NCI-H82 (cell line): ENCODE results near the gene OR10G3.
"Not testable (repeated sequence)": the region's sequence is repeated elsewhere in the genome, so short reads cannot be mapped to it uniquely, and the experiment has no call there.

ENCODE experiments used
- DNase-seq: peaks from one replicate; lab custom pipeline; 2025; lab: John Stamatoyannopoulos, UW

OR10G3 gene, protein sequence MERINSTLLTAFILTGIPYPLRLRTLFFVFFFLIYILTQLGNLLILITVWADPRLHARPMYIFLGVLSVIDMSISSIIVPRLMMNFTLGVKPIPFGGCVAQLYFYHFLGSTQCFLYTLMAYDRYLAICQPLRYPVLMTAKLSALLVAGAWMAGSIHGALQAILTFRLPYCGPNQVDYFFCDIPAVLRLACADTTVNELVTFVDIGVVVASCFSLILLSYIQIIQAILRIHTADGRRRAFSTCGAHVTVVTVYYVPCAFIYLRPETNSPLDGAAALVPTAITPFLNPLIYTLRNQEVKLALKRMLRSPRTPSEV

DNA sequence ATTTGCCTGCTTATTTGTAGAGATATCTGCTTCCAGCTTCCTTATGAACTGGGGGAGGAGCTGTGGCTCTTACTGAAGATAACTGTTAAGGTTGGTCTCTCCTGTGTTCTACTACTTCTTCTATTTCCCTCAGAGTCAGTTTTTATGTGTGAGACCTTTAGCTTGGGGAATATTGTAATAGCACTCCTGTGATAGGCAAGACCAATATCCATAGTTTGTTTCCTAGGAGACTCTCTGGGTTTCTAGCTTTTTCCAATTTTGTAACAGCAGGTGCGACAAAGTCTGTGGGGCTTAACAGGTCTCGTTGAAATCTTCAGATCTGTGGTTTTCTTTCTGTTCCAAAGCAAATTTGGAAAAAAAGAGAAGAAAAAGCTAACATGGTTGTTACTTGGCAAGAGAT lies at the start of gene OR10G3:
TSS of gene OR10G3 (minus strand) at position 101 of the 400 bp plus-strand sequence. CDS start 9,332 bp downstream, outside the sequence.
- no peak for DNase-seq

GRCh38 chr14:21626491-21627230 lies 46.8 kb upstream of the OR10G3 start:
- no peak for DNase-seq

GRCh38 chr14:21617614-21618013 lies 37.7 kb upstream of the OR10G3 start:
- DNase-seq: no peak

DNA sequence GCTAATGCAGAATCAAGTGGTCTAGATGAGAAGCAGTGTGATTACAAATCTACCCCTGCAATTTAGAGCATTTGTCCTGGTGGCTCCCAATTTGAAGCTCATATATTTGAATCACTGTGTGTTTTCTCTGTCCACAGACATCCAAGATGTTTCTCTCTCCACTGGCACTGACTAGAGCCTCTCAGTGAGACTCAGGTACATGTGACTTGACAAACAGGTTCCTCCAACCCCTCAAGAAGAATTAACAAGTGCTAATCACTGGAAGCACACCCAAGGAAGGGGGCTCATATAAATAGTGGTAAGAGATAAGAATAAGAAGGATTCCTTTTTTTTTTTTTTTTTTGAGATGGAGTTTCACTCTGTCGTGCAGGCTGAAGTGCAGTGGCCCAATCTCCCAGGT lies 34.4 kb upstream of the OR10G3 start:
- no peak for DNase-seq

DNA sequence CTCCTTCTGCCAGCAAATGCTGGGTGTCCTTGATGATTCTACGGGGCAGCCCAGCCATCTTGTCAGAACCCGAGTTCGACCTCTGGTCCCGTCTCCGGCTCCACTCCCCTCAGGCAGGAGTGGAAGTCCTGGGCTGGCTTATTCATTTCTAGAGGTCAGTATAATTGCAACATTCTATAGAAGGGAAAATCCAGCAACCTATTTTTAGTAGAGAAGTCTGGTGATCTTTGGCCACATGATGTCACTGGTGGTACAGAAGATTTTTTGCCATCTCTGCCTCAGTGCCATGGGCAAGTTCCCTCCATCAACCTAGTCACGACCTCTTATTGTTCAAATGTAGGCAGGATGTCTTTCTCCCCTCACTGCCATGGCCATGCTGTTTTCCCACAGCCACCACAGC lies 32.4 kb upstream of the OR10G3 start:
- no peak for DNase-seq

GRCh38 chr14:21602181-21602580 lies 22.3 kb upstream of the OR10G3 start:
- DNase-seq: not testable (repeated sequence)

DNA sequence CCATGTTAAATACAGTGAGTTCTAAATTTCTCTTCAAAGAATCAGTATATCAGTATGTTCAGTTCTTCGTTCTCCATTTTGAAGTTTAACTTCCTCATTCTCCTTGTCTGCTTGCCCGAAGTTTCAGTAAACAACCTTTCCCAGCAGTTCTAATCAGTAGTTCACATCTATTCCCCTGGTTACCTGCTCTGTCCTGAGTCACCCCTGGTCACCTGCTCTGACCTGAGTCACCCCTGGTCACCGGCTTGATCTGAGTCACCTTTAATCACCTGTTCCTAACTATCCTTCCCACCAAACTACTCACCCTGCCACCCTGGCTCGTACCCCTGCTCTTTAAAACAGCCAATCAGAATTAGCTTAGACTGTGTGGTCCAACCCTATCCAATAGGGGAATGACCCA lies 9.4 kb upstream of the OR10G3 start:
- DNase-seq: no peak

GRCh38 chr14:21575661-21576060 lies 4.2 kb downstream of the OR10G3 start:
- no peak for DNase-seq

- DNase-seq: no peak
These were observed 7.3 kb downstream of the OR10G3 start for GRCh38 chr14:21572604-21573003.

GRCh38 chr14:21558703-21559170 lies 21.1 kb downstream of the OR10G3 start:
- DNase-seq: no peak

GRCh38 chr14:21557084-21557901 lies 22.6 kb downstream of the OR10G3 start:
- peak; percentile 94 for DNase-seq

DNA sequence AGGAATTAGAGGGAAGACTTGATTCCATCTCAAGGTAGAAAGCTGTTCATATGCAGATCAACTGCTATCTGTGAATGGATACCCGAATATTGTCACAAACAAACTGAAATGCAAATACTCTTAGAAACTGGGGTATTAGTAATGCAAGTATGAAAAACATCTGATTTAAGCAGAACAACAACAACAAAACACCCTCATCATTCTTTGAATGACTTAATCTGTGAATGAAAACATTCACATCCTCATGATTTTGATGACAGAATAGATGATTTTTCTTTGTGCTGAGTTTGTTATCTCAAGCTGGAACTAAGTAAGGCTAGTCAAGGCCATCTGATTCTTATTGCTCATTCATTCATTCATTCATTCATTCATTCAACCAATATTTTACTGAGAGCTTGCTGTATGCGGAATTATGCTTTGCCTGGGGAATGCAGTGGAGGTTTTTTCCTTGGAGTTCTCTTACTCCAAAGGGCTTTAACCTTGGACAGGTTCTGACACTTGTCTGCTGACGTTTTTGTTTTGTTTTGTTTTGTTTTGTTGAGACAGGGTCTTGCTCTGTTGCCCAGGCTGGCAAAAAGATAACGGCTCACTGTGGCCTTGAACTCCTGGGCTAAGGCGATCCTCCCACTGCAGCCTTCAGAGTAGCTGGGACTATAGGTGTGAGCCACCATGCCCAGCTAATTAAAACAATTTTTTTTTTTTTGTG lies 23.3 kb downstream of the OR10G3 start:
- no peak for DNase-seq

GRCh38 chr14:21553266-21553665 lies 26.6 kb downstream of the OR10G3 start:
- DNase-seq: no peak

DNA sequence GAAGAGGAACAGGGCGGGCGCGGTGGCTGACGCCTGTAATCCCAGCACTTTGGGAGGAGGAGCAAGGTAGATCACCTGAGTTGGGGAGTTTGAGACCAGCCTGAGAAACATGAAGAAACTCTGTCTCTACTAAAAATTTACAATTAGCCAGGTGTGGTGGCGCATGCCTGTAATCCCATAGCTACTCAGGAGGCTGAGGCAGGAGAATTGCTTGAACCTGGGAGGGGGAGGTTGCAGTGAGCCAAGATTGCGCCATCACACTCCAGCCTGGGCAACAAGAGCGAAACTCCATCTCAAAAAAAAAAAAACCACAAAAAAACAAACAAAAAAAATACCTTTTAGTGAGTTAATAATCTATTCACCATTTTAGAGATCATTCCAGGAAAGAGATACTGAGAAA lies 35.3 kb downstream of the OR10G3 start:
- not testable (repeated sequence) for DNase-seq

GRCh38 chr14:21543963-21544362 lies 35.9 kb downstream of the OR10G3 start:
- no peak for DNase-seq

GRCh38 chr14:21543521-21543960 lies 36.3 kb downstream of the OR10G3 start:
- DNase-seq: no peak

DNA sequence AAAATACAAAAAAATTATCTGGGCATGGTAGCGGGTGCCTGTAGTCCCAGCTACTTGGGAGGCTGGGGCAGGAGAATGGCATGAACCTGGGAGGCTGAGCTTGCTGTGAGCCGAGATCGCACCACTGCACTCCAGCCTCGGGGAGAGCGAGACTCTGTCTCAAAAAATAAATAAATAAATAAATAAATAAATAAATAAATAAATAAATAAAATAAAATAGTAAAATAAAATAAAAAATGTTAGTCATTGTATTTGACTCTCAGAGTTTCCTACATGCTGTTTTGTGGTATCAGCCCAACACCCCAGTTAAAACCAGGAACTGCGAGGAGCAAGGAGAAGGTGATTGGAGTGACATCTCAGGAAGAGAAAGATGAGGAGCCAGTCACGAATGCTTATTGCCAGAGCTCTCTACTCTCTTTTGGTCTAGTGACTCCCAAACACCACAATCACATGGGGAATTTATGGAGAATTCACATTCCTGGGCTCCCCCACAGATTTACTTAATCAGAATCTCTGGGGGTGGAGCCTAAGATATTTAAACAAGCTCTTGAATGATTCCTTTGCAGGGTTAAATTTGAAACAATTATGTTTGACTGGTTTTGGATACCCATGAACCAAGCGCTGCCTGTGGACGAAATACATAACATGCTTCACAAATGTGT lies 38.3 kb downstream of the OR10G3 start:
- no peak for DNase-seq

GRCh38 chr14:21539189-21539940 lies 40.5 kb downstream of the OR10G3 start:
- peak; percentile 23 for DNase-seq

DNA sequence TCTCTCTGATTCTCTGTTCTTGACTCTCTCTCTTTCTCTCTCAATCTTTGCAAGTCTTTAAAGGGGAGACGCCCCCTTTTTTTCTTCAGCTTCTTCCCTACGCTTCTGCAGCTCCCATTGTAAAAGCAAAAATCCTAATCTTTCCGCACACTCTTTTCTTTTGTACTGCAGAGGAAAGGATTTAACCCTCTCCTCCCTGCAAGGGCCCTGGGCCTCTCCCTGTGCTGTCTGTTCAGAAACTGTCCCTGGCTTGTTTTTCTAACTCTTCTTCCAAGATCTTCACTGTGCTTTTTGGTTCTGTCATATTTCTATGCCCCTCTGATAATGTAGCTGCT lies 42.8 kb downstream of the OR10G3 start:
- DNase-seq: no peak

- no peak for DNase-seq
These were observed 43.3 kb downstream of the OR10G3 start for GRCh38 chr14:21536418-21537089.
